IPS-NIHi7 (cell line): Measurements from ENCODE around the gene PEPD.

Experiments used
- DNase-seq: peaks from one replicate; pipeline ENCODE4 v3.0.0; 2012; ENCODE audit warnings: mixed read lengths; ENCODE audit errors: extremely low spot score

PEPD gene

DNA sequence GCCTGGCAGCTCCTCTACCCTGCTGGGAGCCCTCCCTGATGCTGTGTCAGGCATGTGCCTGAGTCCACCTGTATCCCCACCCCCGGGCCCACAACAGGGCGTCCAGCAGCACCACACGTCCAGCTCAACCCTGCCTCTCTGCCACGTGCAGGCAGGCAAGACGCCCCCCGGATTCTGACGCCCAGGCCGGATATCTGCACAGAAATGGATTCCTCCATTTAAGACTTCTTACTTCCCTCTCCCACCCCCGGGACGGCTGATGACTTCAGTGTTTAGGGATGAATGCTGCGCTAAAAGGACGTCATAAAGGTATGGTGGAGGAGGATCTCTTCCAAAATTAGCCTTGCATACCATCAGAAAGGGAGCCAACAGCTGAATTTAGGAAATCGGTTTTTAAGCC lies 10.2 kb downstream of the PEPD start:
- no peak for DNase-seq

DNA sequence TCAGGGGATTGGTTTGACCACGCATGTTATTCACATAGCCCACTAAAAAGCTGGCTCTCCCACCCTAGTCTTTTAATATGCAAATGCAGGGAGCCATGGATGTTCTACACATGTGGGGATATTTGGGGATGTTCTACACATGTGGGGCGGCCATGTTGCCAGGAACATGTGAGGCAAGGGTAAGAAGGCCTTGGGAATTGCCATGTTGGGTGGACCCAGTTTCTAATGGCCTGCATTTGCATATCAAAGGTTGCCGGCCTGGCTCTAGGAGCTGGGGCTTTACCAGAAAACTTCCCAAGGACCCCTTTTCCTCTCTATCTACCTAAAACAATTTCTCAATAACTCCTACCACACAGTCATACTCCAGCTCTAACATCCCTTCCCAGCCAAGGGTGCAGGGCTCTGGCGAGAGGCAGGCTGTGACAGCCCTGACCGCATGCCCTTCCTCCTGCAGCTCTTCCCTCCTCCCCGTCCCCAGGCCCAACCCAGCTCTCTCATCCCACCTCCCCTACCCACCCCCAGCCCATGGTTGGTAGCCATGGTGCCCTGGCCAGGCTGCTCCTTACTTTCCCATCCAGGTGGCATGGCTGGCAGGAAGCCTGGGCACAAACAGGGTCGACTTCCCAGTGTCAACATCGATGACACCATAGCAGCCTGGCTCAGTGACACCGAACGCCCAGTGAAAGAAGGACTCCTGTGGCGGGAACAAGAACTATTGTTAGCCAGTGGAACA lies 11.0 kb downstream of the PEPD start:
- DNase-seq: no peak

DNA sequence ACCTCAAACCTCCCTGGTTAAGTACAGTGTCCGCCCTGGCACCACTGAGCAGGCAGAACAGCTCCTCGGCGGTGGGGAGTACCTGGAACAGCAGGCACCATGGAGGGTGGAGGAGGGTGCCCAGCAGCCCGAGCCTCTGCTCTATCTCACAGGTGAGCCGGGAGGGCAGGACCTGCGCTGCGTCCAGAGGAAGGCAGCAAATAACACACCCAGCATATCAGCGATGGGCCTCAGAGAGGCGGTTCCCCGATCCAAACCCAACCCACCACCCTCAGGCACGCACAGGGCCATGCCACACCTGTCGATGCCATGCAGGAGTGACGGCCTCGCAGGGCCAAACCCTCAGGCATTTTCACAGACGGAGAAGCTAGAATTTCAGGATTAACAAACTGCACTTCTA lies 11.8 kb downstream of the PEPD start:
- no peak for DNase-seq

DNA sequence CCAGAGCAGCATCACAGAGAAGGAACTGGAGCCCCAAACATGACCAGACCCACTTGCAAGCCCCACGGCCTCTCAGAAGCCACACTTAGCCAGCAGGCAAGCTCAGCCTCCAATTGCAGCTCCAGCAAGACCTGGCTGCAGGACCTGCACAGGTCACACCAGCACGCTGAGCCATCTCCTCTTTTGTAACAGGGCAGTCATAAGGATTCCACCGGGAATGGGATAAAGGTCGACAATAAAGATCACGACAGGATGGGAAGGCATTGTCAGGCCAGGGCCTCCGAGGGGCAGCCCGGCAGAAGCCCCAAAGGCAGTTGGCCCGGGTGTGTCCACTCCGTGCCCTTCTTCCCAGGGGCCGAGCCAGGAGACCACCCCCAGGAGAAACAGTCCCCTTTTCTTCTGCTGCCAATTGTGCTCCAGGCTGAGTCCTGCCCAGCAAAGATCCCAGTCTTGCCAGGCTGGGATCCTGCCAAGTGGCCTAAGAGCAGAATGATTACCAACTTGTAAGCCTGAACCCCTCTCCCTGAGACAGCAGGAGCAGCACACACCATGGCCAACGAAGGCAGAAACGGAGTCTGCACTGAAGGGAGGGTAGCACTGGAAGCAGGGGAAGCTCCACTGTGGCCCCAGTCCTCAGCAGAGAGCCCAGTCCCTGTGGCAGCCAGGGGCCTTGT lies 12.5 kb downstream of the PEPD start:
- DNase-seq: no peak

DNA sequence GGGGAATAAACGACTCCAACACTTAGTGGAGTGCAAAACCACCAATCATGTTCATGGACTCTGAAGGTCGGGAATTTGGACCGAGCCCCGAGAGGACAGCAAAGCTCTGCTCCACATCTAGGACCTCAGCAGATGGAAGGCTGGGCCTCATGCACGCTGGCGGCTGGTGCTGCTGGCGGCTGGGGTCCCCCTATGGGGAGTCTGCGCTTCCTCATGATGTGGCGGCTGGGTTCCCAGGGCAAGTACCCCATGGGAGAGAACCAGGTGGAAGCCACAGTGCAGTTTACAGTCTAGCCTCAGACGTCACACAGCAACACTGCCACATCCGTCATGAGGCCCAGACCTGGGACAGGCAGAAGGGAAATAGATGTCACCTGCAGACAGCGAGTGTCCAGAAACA lies 13.2 kb downstream of the PEPD start:
- DNase-seq: no peak

DNA sequence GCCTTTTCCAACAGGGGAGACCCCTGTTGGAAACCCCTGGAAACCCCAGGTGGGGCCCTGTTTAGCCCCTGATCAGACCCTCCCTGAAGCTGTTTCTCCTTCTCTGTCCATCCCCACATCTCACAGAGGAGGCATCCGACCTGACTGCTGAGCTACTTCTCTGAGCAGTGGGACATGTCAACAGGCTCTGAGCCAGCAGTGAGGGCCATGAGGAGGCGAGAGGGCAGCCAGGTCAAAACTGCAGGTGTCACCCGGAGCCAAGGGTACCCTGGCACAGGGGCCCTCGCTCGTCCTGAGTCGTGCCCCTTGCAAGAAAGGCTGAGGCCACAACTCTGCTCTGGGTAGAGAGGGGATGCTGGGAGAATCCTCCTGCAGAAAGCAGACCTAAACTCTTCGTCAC lies 13.6 kb downstream of the PEPD start:
- DNase-seq: no peak

DNA sequence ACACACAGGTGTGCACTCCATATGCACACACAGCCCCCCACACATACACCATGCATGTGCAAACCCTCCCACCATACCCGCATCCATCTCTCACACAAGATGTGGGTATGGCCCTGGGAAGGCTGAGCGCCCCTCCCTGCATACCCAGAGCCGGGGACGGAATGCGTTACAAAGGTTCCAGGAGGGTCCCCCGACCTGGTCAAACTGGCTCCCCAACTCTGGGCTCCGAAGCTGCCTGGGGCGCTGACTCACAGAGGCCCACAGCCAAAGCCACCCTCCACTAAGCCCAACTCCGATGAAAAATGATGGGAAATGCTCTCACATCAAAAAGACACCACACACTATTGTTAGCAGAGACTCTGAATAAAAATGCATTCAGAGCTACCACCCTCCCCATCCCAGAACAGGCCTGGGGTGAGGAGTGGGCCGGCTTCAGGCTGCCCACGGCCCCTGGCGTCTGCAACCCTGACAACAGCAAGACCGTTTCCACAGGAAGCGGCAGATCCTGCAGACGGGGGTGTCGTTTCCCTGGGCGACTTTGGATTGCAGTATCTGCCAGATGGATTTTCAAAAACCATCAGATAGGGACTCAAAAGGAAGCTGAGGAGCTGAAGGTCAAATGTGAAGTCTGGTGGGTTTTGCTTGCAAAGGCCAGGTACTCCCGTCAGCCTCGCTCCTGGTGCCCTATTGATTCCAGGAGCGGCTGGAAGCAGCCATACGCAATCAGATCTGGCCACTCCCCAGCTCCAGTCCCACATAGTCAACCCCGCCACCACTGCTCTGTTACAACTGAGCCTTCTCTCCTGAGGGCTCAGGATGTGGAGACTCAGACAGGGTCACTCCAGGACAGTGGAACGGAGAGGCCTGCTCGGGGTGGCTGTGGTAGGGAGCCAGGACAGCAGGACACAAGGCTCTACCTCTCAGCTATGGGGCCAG lies 14.3 kb downstream of the PEPD start:
- no peak for DNase-seq

DNA sequence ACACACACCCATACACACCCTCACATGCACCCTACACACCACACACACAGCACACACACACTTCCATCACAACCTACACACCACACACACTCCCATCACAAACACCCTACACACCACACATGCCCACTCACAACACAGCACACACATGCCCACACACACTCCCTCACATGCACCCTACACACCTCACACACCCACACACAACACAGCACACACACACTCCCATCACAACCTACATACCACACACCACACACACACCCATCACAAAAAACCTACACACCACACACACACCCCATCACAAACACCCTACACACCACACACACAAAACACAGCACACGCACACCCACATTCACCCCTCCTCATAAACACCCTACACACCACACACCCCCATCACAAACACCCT lies 15.1 kb downstream of the PEPD start:
- DNase-seq: no peak

DNA sequence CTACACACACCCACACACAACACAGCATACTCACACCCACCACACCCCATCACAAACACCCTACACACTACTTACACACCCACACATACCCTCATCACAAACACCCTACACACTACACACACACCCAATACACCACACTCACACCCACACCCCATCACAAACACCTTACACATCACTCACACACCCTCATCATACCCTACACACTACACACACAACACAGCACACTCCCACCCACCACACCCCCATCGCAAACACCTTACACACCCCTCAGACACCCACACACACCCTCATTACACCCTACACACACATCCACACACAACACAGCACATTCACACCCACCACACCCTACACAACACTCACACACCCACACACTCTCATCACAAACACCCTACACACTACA lies 15.8 kb downstream of the PEPD start:
- DNase-seq: no peak

DNA sequence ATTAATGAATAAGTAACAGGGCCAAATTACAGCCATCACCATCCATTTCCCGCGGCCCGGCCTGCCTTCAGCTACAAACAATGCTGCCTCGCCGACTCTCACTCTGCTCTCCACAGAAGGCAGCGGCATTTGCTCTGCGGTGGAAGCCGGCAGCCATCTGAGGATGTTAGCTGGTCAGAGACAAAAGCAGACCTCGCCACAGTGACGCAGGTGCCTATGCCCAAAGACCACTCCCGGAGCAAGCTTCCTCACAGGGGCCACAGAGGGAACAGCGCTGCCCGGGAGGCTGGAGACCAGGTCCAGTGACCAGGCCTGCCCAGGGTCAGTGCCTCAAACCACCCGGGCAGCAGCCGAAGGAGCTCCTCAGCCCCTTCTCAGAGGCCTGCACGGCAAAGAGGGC lies 16.4 kb downstream of the PEPD start:
- no peak for DNase-seq

DNA sequence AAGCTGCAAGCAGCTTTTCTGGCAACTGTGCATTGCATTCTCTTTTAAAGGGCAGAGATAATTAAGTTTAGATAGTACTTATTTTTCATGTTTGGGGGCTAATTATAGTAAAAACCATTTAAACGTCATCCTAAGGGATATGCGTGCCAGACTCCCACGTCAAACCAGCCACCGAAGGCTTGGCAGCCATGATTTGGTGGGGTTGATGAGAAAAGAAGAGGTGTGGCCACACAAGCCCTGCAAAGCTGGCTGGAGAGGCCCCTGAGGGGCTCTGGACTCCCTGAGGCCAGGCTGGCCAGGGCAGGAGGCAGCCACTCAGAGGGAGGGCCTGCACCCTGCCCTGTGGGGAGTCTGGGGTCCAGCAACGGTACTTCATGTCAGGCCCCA lies 17.5 kb downstream of the PEPD start:
- DNase-seq: no peak

DNA sequence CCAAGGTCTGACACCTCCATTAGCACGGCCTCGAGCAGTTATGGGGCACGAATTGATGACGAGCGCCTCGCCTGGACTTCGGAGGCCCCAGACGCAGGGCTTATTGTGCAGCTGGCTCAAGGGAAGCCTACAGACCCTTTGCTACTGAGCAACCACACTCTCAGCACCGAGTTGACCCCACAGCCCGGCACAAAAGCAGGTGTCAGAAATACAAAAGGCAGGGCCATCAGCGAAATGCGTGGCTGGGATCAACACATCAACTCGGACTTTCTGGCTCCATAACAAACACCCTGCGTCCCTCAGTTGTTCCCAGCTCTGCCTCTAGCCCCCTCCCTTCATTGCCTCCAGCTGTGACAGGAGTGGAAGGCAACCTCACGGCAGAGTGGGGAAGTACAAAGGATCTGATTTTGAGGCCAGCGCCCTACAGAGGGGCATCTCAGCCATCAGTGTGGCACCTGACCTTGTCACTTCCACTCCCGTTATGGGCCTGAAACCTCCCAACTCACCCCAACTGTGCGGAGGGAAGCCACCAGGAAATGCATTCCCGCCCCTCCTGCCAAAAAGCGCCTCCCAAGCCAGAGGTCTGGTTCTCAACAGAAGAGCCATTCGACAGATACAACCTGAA lies 18.0 kb downstream of the PEPD start:
- no peak for DNase-seq

DNA sequence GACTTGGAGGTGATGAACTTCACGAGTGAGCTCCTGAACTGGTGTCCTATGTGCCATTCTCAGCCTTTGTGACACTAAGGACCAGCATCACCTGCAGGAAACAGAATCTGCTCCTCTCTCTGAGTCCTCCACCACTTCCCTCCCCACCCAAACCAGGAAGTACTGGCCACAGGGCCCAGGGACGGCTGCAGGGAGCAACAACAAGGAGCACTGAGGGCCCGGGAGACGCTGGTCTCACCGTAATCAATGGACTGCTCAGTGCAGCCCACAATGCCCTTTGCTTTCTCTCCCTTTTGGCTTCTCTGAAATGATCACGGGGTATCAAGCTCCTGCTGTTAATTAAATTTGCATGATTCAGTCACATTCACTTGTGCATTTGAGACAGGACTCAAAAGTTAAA lies 18.6 kb downstream of the PEPD start:
- no peak for DNase-seq

DNA sequence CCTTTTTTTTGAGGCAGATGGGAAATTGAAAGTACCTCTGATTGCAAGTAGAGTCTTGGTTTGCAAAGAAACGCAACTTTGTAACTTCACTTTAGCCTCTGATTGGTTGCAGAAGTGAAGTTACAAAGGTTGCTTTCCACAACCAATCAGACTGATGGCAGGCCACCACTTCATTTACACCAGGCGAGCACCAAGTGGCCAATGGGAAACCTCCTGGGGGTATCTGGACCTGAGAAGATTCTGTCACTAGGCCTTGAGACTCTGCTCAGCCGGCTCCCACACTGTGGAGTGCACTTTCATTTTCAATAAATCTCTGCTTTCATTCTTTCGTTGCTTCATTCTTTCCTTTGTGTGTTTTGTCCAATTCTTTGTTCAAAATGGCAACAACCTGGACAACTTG lies 19.1 kb downstream of the PEPD start:
- no peak for DNase-seq

DNA sequence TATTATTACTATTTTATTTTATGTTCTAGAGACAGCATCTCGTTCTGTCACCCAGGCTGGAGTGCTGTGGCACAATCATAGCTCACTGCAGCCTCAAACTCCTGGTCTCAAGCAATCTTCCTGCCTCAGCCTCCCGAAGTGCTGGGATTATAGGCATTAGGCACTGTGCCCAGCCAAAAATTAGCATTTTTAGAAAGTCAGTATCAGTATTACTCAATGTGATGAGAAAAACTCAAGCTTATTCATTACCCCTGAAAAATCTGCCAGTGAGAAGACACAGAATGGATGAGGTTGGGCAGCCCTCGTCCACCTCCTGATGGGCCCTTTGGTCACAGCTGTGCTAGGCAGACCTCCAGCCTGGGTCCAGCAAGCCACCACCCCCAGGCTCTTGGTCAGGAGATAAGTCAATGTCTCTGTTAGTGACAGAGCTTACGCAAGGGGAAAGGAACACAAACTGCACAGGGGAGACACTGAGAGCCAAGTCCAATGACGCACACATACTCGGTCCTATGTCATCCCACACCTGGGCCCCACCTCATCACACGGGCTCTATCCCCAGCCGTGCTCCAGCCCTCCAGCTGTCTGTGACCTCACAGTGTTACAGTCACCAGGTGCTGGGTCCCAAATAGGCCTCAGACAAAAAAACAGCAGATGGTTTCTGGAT lies 19.8 kb downstream of the PEPD start:
- DNase-seq: no peak

DNA sequence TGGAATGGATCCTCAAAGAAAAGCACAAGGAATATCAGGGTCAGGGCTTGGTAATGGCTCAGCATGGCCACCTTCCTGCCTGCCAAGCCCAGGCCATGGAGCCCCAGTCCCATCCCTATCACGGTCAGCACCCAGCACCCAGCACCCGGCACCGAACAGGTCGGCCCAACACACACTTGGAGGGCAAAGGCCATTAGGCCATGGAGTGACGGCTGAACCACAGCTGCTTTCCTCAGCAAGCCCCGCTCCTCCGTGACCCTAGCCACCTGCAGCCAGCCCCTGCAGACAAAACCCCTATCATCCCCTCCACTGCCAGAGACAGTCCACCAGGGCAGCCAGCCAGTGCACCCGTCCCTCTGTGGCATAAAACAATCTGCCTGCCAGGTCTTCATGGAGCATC lies 20.6 kb downstream of the PEPD start:
- DNase-seq: no peak

DNA sequence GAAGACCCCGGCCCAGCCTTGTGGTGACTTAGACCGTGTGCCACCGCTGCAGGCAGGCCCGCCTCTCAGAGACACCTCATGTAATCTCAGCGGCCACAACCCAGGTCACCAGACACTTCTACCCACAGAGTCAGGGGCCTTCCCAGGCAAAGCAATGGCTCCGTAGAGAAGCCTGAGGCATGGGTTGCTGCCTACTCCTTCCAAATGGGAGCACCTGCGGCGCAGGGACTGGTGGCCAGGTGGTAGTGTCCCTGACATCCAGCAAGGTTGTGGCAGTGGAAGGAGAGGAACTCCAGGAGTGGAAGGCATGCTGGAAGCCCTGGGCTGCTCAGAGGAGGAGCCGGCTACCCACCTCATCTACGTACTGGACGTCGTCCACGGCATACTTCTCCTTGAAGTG lies 21.0 kb downstream of the PEPD start:
- no peak for DNase-seq

DNA sequence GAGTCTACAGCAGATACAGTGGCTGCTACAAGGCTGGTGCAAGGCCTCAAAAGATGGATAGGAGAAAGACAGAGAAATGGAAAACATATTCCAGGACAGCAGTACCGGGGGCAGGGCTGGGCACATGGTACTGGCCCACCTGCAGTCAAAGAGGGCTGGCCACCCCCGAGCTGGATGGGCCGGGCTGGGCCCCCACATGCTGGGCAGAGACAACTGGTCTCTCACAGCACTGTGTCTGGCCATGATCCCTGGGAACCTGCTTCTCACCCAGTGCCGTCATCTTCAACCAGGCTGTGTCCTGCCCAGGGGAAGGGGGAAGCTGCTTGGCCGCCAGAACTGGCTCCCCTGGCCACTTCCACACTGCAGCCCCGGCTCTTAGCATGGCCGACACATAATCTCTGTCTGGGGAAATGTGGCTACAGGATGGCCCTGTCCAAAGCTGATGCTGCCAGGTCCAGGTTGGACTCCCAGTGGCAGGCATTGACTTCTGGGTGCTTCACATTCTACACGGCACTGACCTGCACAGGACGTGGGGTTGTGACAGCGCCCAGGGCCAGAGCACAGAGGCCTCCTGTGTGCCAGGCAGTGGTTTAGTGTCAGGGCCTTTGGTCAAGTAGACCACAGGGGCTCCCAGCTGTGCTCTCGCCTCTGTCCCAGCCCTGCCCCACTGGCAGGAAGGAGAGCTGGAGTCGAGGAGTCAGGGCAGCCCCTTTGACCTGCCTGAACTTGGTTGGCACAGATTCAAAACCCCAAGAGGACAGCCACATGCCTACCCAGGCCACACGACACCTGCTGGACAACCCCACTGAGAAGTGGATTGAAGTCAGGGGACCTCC lies 21.7 kb downstream of the PEPD start:
- no peak for DNase-seq

DNA sequence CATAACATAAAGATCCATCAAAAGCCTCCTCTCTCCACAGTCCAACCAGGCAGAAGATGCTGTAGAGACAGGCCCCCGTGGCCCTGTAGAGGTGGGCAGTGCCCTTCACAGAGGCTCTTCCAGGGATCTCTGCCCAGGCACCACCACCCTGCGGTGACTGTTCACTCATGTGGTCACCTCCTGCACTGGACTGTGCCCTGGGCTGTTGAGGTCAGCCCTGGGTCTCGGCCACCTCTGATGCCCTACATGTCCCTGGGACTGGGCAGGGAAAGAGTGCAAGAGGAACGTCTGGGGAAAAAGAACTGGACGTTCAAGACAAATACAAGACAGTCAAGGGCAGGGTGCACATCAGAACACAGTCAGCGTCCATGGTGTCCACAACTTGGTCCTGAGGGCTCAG lies 22.3 kb downstream of the PEPD start:
- DNase-seq: no peak

DNA sequence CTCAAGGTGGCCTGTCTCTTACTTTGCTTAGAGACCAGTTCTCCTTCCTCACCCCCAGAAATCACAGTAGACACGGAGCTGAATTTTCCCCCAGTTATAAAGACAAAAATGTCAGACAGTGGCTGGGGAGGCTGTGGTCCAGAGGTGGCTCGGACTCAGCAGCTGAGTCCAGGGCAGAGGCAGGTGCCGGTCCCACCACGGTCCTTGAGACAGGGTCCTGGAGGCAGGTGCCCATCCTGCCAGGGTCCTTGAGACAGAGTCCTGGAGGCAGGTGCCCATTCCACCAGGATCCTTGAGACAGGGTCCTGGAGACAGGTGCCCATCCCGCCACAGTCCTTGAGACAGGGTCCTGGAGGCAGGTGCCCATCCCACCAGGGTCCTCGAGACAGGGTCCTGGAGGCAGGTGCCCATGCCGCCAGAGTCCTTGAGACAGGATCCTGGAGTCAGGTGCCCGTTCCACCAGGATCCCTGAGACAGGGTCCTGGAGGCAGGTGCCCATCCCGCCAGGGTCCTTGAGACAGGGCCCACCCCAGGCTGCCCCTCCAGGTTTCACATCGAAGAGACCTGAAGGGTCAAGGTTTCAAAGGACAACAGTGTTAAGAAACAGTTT lies 23.1 kb downstream of the PEPD start:
- DNase-seq: no peak
